GM12878 (cell line): Measurements from ENCODE around the gene CYREN. TPM values are rescaled to one million over a fixed set of nuclear protein-coding genes. Genes with fewer than 3 reads are reported as not detected.

Experiments
- ATAC-seq: fragments of 200-7000 bp; cut with Tn5 transposase; 3 replicates; pipeline ENCODE4 v1.9.1; 2020; ENCODE audit warnings: mild to moderate bottlenecking, moderate library complexity
- BruUV-seq: library from RNA; stranded (reverse); fragments of 400-500 nt; replicated peaks from 2 replicates; lab custom pipeline; 2021; lab: Mats Ljungman, UMichigan
- CTCF ChIA-PET: fragments of 300-600 bp; sonication (Branson Sonifier 250); formaldehyde crosslinking; extraction: SDS; loops from one replicate; lab custom pipeline; 2021; ENCODE audit warnings: inconsistent platforms; lab: Yijun Ruan, JAX
- POLR2A ChIA-PET: fragments of 350-600 bp; formaldehyde crosslinking; extraction: SDS; loops from one replicate; lab custom pipeline; 2021; ENCODE audit warnings: inconsistent platforms; lab: Charles Lee
- RAD21 ChIA-PET: fragments of 300-600 bp; sonication (Branson Sonifier 250); formaldehyde crosslinking; loops from one replicate; lab custom pipeline; 2023; ENCODE audit warnings: antibody characterized with exemption; ENCODE audit not compliant: unreplicated experiment; lab: Charles Lee
- SMC1A ChIA-PET: fragments of 300-600 bp; sonication (Branson Sonifier 250); formaldehyde crosslinking; loops from one replicate; lab custom pipeline; 2023; ENCODE audit not compliant: unreplicated experiment, uncharacterized antibody; lab: Charles Lee
- DNase-seq: peaks from one replicate; pipeline ENCODE4 v3.0.0-alpha.2; 2011; ENCODE audit warnings: low read depth, low spot score
- FAIRE-seq: peaks from 3 replicates; lab custom pipeline; 2011; peaks lifted over from hg19 to GRCh38; lab: Jason Lieb, UNC
- H2AFZ ChIP-seq: 2 replicates; pipeline ENCODE4 v1.6.0; 2011; ENCODE audit warnings: low read depth, low read length, control low read depth; ENCODE audit not compliant: control insufficient read depth
- H3K27ac ChIP-seq: 2 replicates; pipeline ENCODE4 v1.5.1; 2011; ENCODE audit warnings: control low read depth; ENCODE audit not compliant: control insufficient read depth, insufficient read depth
- H3K27me3 ChIP-seq, 2 experiments: replicated peaks in 1 of 2; 2 replicates each; pipeline versions ENCODE4 v1.6.0 to v1.6.1; 2011; ENCODE audit warnings: low read length in 1 of 2; ENCODE audit not compliant: control insufficient read depth in 2 of 2, insufficient read depth in 2 of 2
- H3K36me3 ChIP-seq, 2 experiments: 2 replicates each; pipeline ENCODE4 v1.5.1; 2011; ENCODE audit warnings: low read length in 1 of 2; ENCODE audit not compliant: control insufficient read depth in 2 of 2, insufficient read depth in 2 of 2
- H3K4me1 ChIP-seq: 2 replicates; pipeline ENCODE4 v1.6.1; 2011; ENCODE audit warnings: mild to moderate bottlenecking, low read length, moderate library complexity, mixed read lengths; ENCODE audit not compliant: control insufficient read depth, insufficient read depth
- H3K4me2 ChIP-seq: 2 replicates; pipeline ENCODE4 v1.6.0; 2011; ENCODE audit warnings: control low read depth; ENCODE audit not compliant: control insufficient read depth, insufficient read depth
- H3K4me3 ChIP-seq: fragments of 200-600 bp; sonication (generic); 2 replicates; pipeline ENCODE4 v1.5.1; 2016
- H3K79me2 ChIP-seq: 2 replicates; pipeline ENCODE4 v1.6.0; 2011; ENCODE audit warnings: low read length; ENCODE audit not compliant: control insufficient read depth, insufficient read depth
- H3K9ac ChIP-seq: 2 replicates; pipeline ENCODE4 v1.8.0; 2011; ENCODE audit warnings: low read length, control low read depth, mixed read lengths; ENCODE audit not compliant: control insufficient read depth, insufficient read depth
- H3K9me3 ChIP-seq: replicated peaks from 3 replicates; pipeline ENCODE4 v1.5.1; 2011; ENCODE audit warnings: mild to moderate bottlenecking, low read length; ENCODE audit not compliant: control insufficient read depth, insufficient read depth
- H4K20me1 ChIP-seq: 2 replicates; pipeline ENCODE4 v1.6.0; 2011; ENCODE audit not compliant: control insufficient read depth, insufficient read depth
- ATF7 ChIP-seq: fragments of 450-650 bp; IDR thresholded peaks from 2 replicates; pipeline ENCODE4 v1.6.1; 2016; ENCODE audit warnings: low read depth, mild to moderate bottlenecking
- BHLHE40 ChIP-seq, 2 experiments: fragments of 450-650 bp in 1 of 2; IDR thresholded peaks; 2 replicates each; pipeline ENCODE4 v1.6.1; 2011 to 2017; ENCODE audit warnings: low read depth in 2 of 2, borderline replicate concordance in 1 of 2, improper control_type of control experiment in 1 of 2, low read length in 1 of 2, mild to moderate bottlenecking in 1 of 2
- BMI1 ChIP-seq: fragments of 450-650 bp; IDR thresholded peaks from 2 replicates; pipeline ENCODE4 v1.6.1; 2016; ENCODE audit warnings: mild to moderate bottlenecking, moderate library complexity, borderline replicate concordance
- CBX5 ChIP-seq: sonication (generic); IDR thresholded peaks from 2 replicates; pipeline ENCODE4 v1.6.1; 2016; ENCODE audit warnings: low read depth, moderate library complexity, mild to moderate bottlenecking, inconsistent platforms
- EP300 ChIP-seq, 2 experiments: fragments of 150-350 bp in 1 of 2; IDR thresholded peaks; 2 replicates each; pipeline ENCODE4 v1.6.1; 2011 to 2012; ENCODE audit warnings: low read depth in 2 of 2, low read length in 2 of 2, borderline replicate concordance in 1 of 2, improper control_type of control experiment in 1 of 2, inconsistent platforms in 1 of 2; ENCODE audit not compliant: control insufficient read depth in 1 of 2
- ESRRA ChIP-seq: IDR thresholded peaks from 2 replicates; pipeline ENCODE4 v1.6.1; 2012; ENCODE audit warnings: mild to moderate bottlenecking, low read length, improper control_type of control experiment
- HCFC1 ChIP-seq: fragments of 150-350 bp; IDR thresholded peaks from 2 replicates; pipeline ENCODE4 v1.6.1; 2014; ENCODE audit warnings: low read length
- HDAC6 ChIP-seq: fragments of 200-600 bp; sonication (generic); IDR thresholded peaks from one replicate; pipeline ENCODE4 v1.8.0; 2017; ENCODE audit warnings: antibody characterized with exemption; ENCODE audit not compliant: unreplicated experiment
- IKZF2 ChIP-seq, 2 experiments: fragments of 450-650 bp; IDR thresholded peaks; 2 replicates each; pipeline ENCODE4 v1.6.1; 2017; ENCODE audit warnings: mild to moderate bottlenecking in 2 of 2, moderate library complexity in 2 of 2
- MYC ChIP-seq: IDR thresholded peaks from 2 replicates; pipeline ENCODE4 v1.6.1; 2011; ENCODE audit warnings: mild to moderate bottlenecking, low read length, moderate library complexity, inconsistent platforms; ENCODE audit not compliant: insufficient read depth, insufficient replicate concordance, insufficient read length, severe bottlenecking
- NR2C2 ChIP-seq: IDR thresholded peaks from 2 replicates; pipeline ENCODE4 v1.6.1; 2011; ENCODE audit warnings: borderline replicate concordance, low read depth; ENCODE audit not compliant: control insufficient read depth, insufficient read length
- NR2F1 ChIP-seq: fragments of 450-650 bp; conservative IDR thresholded peaks from 2 replicates; pipeline ENCODE4 v1.6.1; 2017; ENCODE audit warnings: mild to moderate bottlenecking
- RAD21 ChIP-seq: IDR thresholded peaks from 2 replicates; pipeline ENCODE4 v1.6.1; 2011; ENCODE audit warnings: mild to moderate bottlenecking, low read depth, low read length, moderate library complexity; ENCODE audit not compliant: insufficient read depth
- RBBP5 ChIP-seq: fragments of 200-600 bp; sonication (generic); conservative IDR thresholded peaks from 2 replicates; pipeline ENCODE4 v1.6.1; 2016
- RELA ChIP-seq: fragments of 450-650 bp; IDR thresholded peaks from 2 replicates; pipeline ENCODE4 v1.8.0; 2014; ENCODE audit warnings: borderline replicate concordance; ENCODE audit not compliant: partially characterized antibody
- RUNX3 ChIP-seq: IDR thresholded peaks from 2 replicates; pipeline ENCODE4 v1.6.1; 2012; ENCODE audit warnings: low read length, inconsistent platforms
- SMAD1 ChIP-seq: fragments of 450-650 bp; IDR thresholded peaks from 2 replicates; pipeline ENCODE4 v1.6.1; 2018; ENCODE audit warnings: mild to moderate bottlenecking, low read depth; ENCODE audit not compliant: partially characterized antibody
- ZNF207 ChIP-seq: fragments of 450-650 bp; IDR thresholded peaks from 2 replicates; pipeline ENCODE4 v1.6.1; 2014; ENCODE audit warnings: antibody characterized with exemption, mild to moderate bottlenecking, borderline replicate concordance
- ZNF24 ChIP-seq: fragments of 450-650 bp; IDR thresholded peaks from 2 replicates; pipeline ENCODE4 v1.6.1; 2017; ENCODE audit warnings: antibody characterized with exemption, mild to moderate bottlenecking
- ZNF622 ChIP-seq: fragments of 450-650 bp; IDR thresholded peaks from 2 replicates; pipeline ENCODE4 v1.6.1; 2017; ENCODE audit warnings: mild to moderate bottlenecking, inconsistent platforms
- WGBS: methylation state at CpG from one replicate; pipeline ENCODE4 v1.1.6; 2016; ENCODE audit warnings: low lambda C conversion rate; ENCODE audit not compliant: insufficient replicate concordance, insufficient coverage; ENCODE audit errors: missing lambda C conversion rate; 5-methylcytosine and 5-hydroxymethylcytosine counted together
- in situ Hi-C: fragments of 300-500 bp; cut with MboI; formaldehyde crosslinking; loops from 9 replicates; pipeline ENCODE4 v1.14.3; 2018; ENCODE audit warnings: mixed read lengths
- intact Hi-C: fragments of 100-400 bp; cut with micrococcal nuclease; formaldehyde crosslinking; loops from one replicate; pipeline ENCODE4 v1.14.2; 2022; ENCODE audit not compliant: unreplicated experiment
- polyA plus RNA-seq, 11 experiments: library from polyadenylated mRNA; depleted of rRNA in 4 of 11; unstranded in 6 of 11; stranded (reverse) in 5 of 11; fragments of >200 nt; fragmentation: Nextera tagmentation in 4 of 11; fragmentation: Illumina TruSeq in 1 of 11; extraction: Ambion mirVana in 4 of 11; extraction: Trizol in 1 of 11; gene quantifications; 1 replicate in 1 of 11; 2 replicates in 10 of 11; pipeline versions ENCODE4 v1.2.1 to v1.2.3, GENCODE V29; 2011 to 2016; ENCODE audit warnings: inconsistent platforms in 2 of 11, missing spikeins in 2 of 11, low read depth in 1 of 11
- total RNA-seq, 4 experiments: library from RNA; depleted of rRNA in 3 of 4; stranded (reverse); fragments of >200 nt in 3 of 4; fragmentation: Illumina TruSeq in 1 of 4; extraction: Trizol in 1 of 4; gene quantifications; 2 replicates each; pipeline versions ENCODE4 v1.2.1 to v1.2.3, GENCODE V29; 2013 to 2021
- TF ChIP-seq, protein P1 (sequence below): fragments of 450-650 bp; IDR thresholded peaks from 2 replicates; pipeline ENCODE4 v1.6.1; 2018; ENCODE audit warnings: mild to moderate bottlenecking, low read depth, moderate library complexity; ENCODE audit not compliant: partially characterized antibody

CYREN gene
- total and polyA plus RNA-seq, 10 of the 15 experiments (the other 5 are each of a cell fraction or from before 2014, with no cell fraction given), result 8.7 to 64.3 (median 55.7) TPM

- Histone ChIP-seq H3K27ac (peak overlapping the region; percentile 96), H3K4me2 (peak overlapping the region; percentile 99), H3K9ac (peak overlapping the region; percentile 73), H3K36me3 (peaks cover 28 to 32% of the 10 kb centered on the region in 2 experiments), H3K9me3 (no peaks in the 10 kb centered on the region; the same call in 2 of the 3 replicates), H3K4me3 (peak overlapping the region; percentile 84), H2AFZ (no peak overlapping the region), H3K4me1 (peaks cover 24% of the 10 kb centered on the region), H3K27me3 (no peaks in the 10 kb centered on the region), H4K20me1 (no peaks in the 10 kb centered on the region; the same call in 1 of the 2 replicates), H3K79me2 (peaks cover 67% of the 10 kb centered on the region)
- peak; percentile 67 for ATAC-seq
- SMC1A ChIA-PET, result interaction anchor here (0.7 to 13.1 kb wide), 33 partner anchors 9 to 535 kb away, joined by 3 to 158 read pairs (median 5); partner anchors contain the start of genes AGBL3, BPGM, TMEM140 and WDR91
- in situ Hi-C loops (loop anchor here (5.0 to 10.0 kb wide), 2 partner anchors 177 to 525 kb away; partner anchors contain the start of gene BPGM), intact Hi-C loops (loop anchor here (1.0 kb wide), 1 partner anchor 176 kb away; no protein-coding TSS in a partner anchor)
- DNase-seq, result no peak
- FAIRE-seq, result peak; percentile 82
- CTCF ChIA-PET, result interaction anchor here (0.6 to 12.2 kb wide), 33 partner anchors 9 to 536 kb away, joined by 3 to 157 read pairs (median 5); partner anchors contain the start of genes AGBL3, BPGM, TMEM140 and WDR91
- POLR2A ChIA-PET, result interaction anchor here (1.1 to 15.9 kb wide), 10 partner anchors 9 to 224 kb away, joined by 3 to 169 read pairs (median 22); partner anchors contain the start of genes AGBL3, TMEM140 and WDR91
- WGBS, result 0% methylated on average over 11 of the region's 11 CpGs
- RAD21 ChIA-PET, result interaction anchor here (0.6 to 11.6 kb wide), 23 partner anchors 9 to 535 kb away, joined by 3 to 151 read pairs (median 5); partner anchors contain the start of genes AGBL3, TMEM140 and WDR91
- TSS peak; percentile 68 for BruUV-seq
- TF ChIP-seq, protein P1, sequence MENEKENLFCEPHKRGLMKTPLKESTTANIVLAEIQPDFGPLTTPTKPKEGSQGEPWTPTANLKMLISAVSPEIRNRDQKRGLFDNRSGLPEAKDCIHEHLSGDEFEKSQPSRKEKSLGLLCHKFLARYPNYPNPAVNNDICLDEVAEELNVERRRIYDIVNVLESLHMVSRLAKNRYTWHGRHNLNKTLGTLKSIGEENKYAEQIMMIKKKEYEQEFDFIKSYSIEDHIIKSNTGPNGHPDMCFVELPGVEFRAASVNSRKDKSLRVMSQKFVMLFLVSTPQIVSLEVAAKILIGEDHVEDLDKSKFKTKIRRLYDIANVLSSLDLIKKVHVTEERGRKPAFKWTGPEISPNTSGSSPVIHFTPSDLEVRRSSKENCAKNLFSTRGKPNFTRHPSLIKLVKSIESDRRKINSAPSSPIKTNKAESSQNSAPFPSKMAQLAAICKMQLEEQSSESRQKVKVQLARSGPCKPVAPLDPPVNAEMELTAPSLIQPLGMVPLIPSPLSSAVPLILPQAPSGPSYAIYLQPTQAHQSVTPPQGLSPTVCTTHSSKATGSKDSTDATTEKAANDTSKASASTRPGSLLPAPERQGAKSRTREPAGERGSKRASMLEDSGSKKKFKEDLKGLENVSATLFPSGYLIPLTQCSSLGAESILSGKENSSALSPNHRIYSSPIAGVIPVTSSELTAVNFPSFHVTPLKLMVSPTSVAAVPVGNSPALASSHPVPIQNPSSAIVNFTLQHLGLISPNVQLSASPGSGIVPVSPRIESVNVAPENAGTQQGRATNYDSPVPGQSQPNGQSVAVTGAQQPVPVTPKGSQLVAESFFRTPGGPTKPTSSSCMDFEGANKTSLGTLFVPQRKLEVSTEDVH, result no peak
- TF ChIP-seq CBX5 (no peak), ESRRA (no peak), ZNF207 (no peak), SMAD1 (peak; percentile 75), RUNX3 (peak; percentile 57), ZNF622 (no peak), BMI1 (no peak), RBBP5 (no peak), ZNF24 (no peak), MYC (no peak), HDAC6 (peak; percentile 20), IKZF2 (IDR thresholded peaks at IDR 0.05) (no peak; a peak in 1 of 4 replicates), EP300 (IDR thresholded peaks at IDR 0.05; ENCODE audit: borderline replicate concordance in 1 of 2, control insufficient read depth in 1 of 2, low read depth in 2 of 2, low read length in 2 of 2) (0 out of 4 replicates have a peak, but pooled peaks of 1 of the 2 experiments have one; percentile 10), ATF7 (no peak), NR2F1 (peak; percentile 95), RAD21 (peak; percentile 66), BHLHE40 (IDR thresholded peaks at IDR 0.05; ENCODE audit: borderline replicate concordance in 1 of 2, low read depth in 2 of 2, low read length in 1 of 2) (peak in 1 of 2 experiments; percentile 11; a peak in 1 of 4 replicates), NR2C2 (no peak), RELA (no peak), HCFC1 (no peak)
These were observed 1.2 kb downstream of the CYREN start for GRCh38 chr7:135169141-135169963.
